Endodermal cell (in vitro differentiated cells): Measurements from ENCODE around the gene ELL. TPM values are rescaled to one million over a fixed set of nuclear protein-coding genes. Genes with fewer than 3 reads are reported as not detected.

ENCODE experiments used
- DNase-seq: peaks from one replicate; pipeline ENCODE4 v3.0.0-alpha.2; 2017
- H3K27ac ChIP-seq: 2 replicates; pipeline ENCODE4 v1.5.1; 2013; ENCODE audit warnings: mild to moderate bottlenecking, low read depth, low read length, moderate library complexity
- H3K27me3 ChIP-seq: 2 replicates; pipeline ENCODE4 v1.6.1; 2013; ENCODE audit warnings: mild to moderate bottlenecking, low read length, moderate library complexity; ENCODE audit not compliant: insufficient read depth, control insufficient read depth, poor library complexity, severe bottlenecking
- H3K36me3 ChIP-seq: 2 replicates; pipeline ENCODE4 v1.7.0; 2013; ENCODE audit warnings: mild to moderate bottlenecking, low read length, moderate library complexity; ENCODE audit not compliant: control insufficient read depth, insufficient read depth
- H3K4me1 ChIP-seq: one replicate; pipeline ENCODE4 v1.7.0; 2013; ENCODE audit warnings: low read length; ENCODE audit not compliant: control insufficient read depth, insufficient read depth
- H3K4me3 ChIP-seq: 2 replicates; pipeline ENCODE4 v1.5.1; 2013; ENCODE audit warnings: mild to moderate bottlenecking, low read length, moderate library complexity
- H3K9ac ChIP-seq: 2 replicates; pipeline ENCODE4 v1.6.1; 2013; ENCODE audit warnings: mild to moderate bottlenecking, low read length, moderate library complexity; ENCODE audit not compliant: poor library complexity, severe bottlenecking; ENCODE audit errors: extremely low read depth
- H3K9me3 ChIP-seq: 2 replicates; pipeline ENCODE4 v1.6.1; 2013; ENCODE audit warnings: mild to moderate bottlenecking, low read length, moderate library complexity; ENCODE audit not compliant: control insufficient read depth
- H3K27ac Mint-ChIP-seq: 2 replicates; pipeline ENCODE4 v1.8.0; 2020; ENCODE audit warnings: mixed read lengths
- H3K27me3 Mint-ChIP-seq: 2 replicates; pipeline ENCODE4 v1.8.0; 2021; ENCODE audit warnings: mild to moderate bottlenecking, mixed read lengths; ENCODE audit not compliant: insufficient read depth
- H3K36me3 Mint-ChIP-seq: 2 replicates; pipeline ENCODE4 v1.8.0; 2020; ENCODE audit warnings: low read depth, mixed read lengths
- H3K4me1 Mint-ChIP-seq: 2 replicates; pipeline ENCODE4 v1.8.0; 2020; ENCODE audit warnings: mixed read lengths
- H3K4me3 Mint-ChIP-seq: 2 replicates; pipeline ENCODE4 v1.8.0; 2020; ENCODE audit warnings: mild to moderate bottlenecking, moderate library complexity, mixed read lengths
- H3K9me3 Mint-ChIP-seq: 2 replicates; pipeline ENCODE4 v1.8.0; 2020; ENCODE audit warnings: mild to moderate bottlenecking, mixed read lengths
- WGBS, 2 experiments: methylation state at CpG; one replicate each; pipeline versions ENCODE4 v1.1.5 to v1.1.7; 2013; ENCODE audit warnings: missing lambda C conversion rate in 2 of 2, mixed read lengths in 1 of 2; ENCODE audit not compliant: insufficient coverage in 1 of 2, insufficient read length in 1 of 2; 5-methylcytosine and 5-hydroxymethylcytosine counted together
- total RNA-seq, 2 donors: library from RNA; stranded (reverse); fragmentation: NEBNext Ultra II Directional in 1 of 2; extraction: Animal tissue kit (Norgen Biotek cat#: 25700) in 1 of 2; gene quantifications; 2 replicates in 1 of 2; 3 replicates in 1 of 2; pipeline ENCODE4 v1.2.1, GENCODE V29; 2021
- TF ChIP-seq, protein P1 (sequence below): fragments of 200-600 bp; sonication (generic); conservative IDR thresholded peaks from 2 replicates; pipeline ENCODE4 v1.5.0; 2021; ENCODE audit warnings: antibody characterized with exemption, mild to moderate bottlenecking

The ELL gene
- total RNA-seq, 2 donors from 2014 or later, result 10.9 to 15.4 TPM

GRCh38 chr19:18424890-18425514 is 96.9 kb downstream of the ELL start:
- 85 to 92% methylated on average over 8 to 17 of the region's 17 CpGs for WGBS, 2 experiments
- H3K9me3 Mint-ChIP-seq, result no peaks in the 10 kb centered on the region
- Histone ChIP-seq H3K4me3 (no peak overlapping the region), H3K9me3 (no peaks in the 10 kb centered on the region), H3K27me3 (no peaks in the 10 kb centered on the region), H3K9ac (no peak overlapping the region), H3K27ac (no peak overlapping the region), H3K4me1 (no peaks in the 10 kb centered on the region), H3K36me3 (no peaks in the 10 kb centered on the region)
- TF ChIP-seq, protein P1, sequence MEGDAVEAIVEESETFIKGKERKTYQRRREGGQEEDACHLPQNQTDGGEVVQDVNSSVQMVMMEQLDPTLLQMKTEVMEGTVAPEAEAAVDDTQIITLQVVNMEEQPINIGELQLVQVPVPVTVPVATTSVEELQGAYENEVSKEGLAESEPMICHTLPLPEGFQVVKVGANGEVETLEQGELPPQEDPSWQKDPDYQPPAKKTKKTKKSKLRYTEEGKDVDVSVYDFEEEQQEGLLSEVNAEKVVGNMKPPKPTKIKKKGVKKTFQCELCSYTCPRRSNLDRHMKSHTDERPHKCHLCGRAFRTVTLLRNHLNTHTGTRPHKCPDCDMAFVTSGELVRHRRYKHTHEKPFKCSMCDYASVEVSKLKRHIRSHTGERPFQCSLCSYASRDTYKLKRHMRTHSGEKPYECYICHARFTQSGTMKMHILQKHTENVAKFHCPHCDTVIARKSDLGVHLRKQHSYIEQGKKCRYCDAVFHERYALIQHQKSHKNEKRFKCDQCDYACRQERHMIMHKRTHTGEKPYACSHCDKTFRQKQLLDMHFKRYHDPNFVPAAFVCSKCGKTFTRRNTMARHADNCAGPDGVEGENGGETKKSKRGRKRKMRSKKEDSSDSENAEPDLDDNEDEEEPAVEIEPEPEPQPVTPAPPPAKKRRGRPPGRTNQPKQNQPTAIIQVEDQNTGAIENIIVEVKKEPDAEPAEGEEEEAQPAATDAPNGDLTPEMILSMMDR, result no peak
- no peaks in the 10 kb centered on the region for H3K36me3 Mint-ChIP-seq
- peak; percentile 45 for DNase-seq
- no peak overlapping the region for H3K4me3 Mint-ChIP-seq
- no peak overlapping the region for H3K27ac Mint-ChIP-seq
- H3K27me3 Mint-ChIP-seq, result peaks cover 40% of the 10 kb centered on the region
- H3K4me1 Mint-ChIP-seq, result peaks cover 10% of the 10 kb centered on the region

DNA sequence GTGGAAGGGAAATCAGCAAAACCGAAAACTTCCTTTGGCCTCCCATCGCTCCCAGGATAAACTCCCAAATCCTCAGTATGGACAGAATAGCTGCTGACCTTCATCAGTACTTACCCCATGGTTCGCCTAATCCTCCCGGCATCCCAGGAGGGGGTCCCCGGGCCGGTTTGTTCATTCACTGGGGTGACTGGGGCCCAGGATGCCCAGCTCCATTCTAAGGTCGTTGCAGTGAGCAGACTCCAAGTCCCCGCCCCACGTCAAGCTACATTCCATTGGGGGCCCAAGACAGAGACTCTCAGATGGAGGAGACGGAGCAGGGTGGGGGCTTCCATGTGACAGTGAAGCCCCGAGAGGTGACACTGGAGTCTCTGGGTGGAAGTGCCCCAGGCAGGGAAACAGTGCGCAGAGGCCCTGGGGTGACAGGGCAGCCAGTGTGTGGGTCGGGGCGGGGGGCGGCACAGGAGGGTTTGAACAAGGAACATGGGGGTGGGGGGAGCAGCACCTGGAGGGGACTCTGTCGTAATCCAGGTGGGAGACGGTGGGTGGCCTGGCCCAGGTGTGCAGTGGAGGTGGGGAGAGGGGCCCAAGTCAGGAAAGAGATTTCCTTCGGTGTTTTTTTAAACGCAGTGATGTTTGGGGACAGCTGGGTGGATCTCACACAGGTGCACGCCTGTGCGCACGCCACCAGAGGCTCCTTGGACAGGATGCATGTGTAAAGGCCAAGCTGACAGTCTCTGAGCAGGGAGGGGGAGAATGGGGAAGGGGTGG is 97.6 kb downstream of the ELL start:
- Histone ChIP-seq H3K27me3 (no peaks in the 10 kb centered on the region), H3K9me3 (no peaks in the 10 kb centered on the region), H3K36me3 (no peaks in the 10 kb centered on the region), H3K27ac (no peak overlapping the region), H3K4me1 (no peaks in the 10 kb centered on the region), H3K9ac (no peak overlapping the region), H3K4me3 (no peak overlapping the region)
- H3K27ac Mint-ChIP-seq, result no peak overlapping the region
- no peaks in the 10 kb centered on the region for H3K9me3 Mint-ChIP-seq
- H3K4me3 Mint-ChIP-seq, result no peak overlapping the region
- no peaks in the 10 kb centered on the region for H3K36me3 Mint-ChIP-seq
- 78 to 81% methylated on average over 16 to 22 of the region's 22 CpGs for WGBS, 2 experiments
- H3K27me3 Mint-ChIP-seq, result peaks cover 43% of the 10 kb centered on the region
- peaks cover 10% of the 10 kb centered on the region for H3K4me1 Mint-ChIP-seq
- peak; percentile 47 for DNase-seq
- TF ChIP-seq, protein P1, result no peak

GRCh38 chr19:18423258-18424020 is 98.4 kb downstream of the ELL start:
- H3K4me1 ChIP-seq, result no peaks in the 10 kb centered on the region
- no peaks in the 10 kb centered on the region for H3K36me3 Mint-ChIP-seq
- no peaks in the 10 kb centered on the region for H3K9me3 ChIP-seq

More at GRCh38 chr19:18423258-18424020, 98.4 kb downstream of the ELL start:
- WGBS, 2 experiments, result 93 to 99% methylated on average over 11 to 21 of the region's 21 CpGs
- H3K9me3 Mint-ChIP-seq, result no peaks in the 10 kb centered on the region
- Histone ChIP-seq H3K27ac (peak overlapping the region; percentile 24), H3K4me3 (no peak overlapping the region), H3K27me3 (peaks cover 4% of the 10 kb centered on the region), H3K9ac (no peak overlapping the region), H3K36me3 (no peaks in the 10 kb centered on the region)
- DNase-seq, result no peak
- peaks cover 49% of the 10 kb centered on the region for H3K27me3 Mint-ChIP-seq
- H3K4me1 Mint-ChIP-seq, result peaks cover 10% of the 10 kb centered on the region
- TF ChIP-seq, protein P1, result no peak
- no peak overlapping the region for H3K27ac Mint-ChIP-seq
- H3K4me3 Mint-ChIP-seq, result no peak overlapping the region
